Activated CD4-positive, alpha-beta T cell treated with anti-CD3 and anti-CD28 coated beads for 4 hours (primary cell): ENCODE data around the gene SLCO2A1.

ENCODE experiments used
- DNase-seq, 2 donors: peaks; one replicate each; pipeline ENCODE4 v3.0.0-alpha.2; 2020

The SLCO2A1 gene

DNA sequence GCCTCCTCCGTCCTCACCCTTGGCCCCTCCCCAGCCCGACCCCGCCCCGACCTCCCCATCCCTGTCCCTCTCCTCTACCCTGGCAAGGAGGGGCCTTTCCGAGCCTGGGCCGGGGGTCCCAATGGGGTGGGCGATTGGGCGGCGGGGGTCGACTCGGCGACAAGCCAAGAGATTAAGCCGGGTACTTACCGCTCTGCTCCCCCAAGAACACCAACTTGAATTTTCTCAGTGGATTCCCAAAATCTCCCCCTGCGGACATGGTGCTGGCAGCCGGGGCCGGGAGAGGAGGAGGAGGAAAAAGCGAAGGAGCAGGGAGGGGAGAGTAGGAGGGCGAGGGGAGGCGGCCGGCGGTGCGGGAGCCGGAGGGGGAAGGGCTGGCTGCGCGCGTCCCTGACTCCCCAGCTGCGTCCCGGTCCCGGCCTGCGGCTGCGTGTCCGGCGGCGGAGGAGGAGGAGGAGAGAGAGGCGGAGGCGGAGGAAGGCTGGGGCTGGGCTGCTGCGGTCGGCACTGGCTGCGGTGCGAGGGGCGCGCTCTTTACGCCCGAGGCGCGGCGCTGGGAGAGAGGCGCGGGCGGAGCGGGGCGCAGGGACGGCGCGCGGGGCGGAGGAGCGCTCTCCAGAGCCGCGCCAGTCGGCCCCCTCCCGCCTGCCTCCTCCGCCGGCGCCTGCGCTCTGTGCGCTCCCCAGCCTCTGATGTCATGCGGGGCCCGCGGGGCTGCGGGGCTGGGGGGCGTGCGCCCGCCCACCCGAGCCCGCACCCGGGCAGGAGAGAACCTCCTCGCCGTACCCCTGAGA lies 134.3 kb downstream of the SLCO2A1 start, which contains the start of gene RAB6B:
RAB6B (minus strand) TSS at position 675 of the 794 bp plus-strand sequence; CDS start at position 259, 416 bp downstream.
- DNase-seq, result no peak

DNA sequence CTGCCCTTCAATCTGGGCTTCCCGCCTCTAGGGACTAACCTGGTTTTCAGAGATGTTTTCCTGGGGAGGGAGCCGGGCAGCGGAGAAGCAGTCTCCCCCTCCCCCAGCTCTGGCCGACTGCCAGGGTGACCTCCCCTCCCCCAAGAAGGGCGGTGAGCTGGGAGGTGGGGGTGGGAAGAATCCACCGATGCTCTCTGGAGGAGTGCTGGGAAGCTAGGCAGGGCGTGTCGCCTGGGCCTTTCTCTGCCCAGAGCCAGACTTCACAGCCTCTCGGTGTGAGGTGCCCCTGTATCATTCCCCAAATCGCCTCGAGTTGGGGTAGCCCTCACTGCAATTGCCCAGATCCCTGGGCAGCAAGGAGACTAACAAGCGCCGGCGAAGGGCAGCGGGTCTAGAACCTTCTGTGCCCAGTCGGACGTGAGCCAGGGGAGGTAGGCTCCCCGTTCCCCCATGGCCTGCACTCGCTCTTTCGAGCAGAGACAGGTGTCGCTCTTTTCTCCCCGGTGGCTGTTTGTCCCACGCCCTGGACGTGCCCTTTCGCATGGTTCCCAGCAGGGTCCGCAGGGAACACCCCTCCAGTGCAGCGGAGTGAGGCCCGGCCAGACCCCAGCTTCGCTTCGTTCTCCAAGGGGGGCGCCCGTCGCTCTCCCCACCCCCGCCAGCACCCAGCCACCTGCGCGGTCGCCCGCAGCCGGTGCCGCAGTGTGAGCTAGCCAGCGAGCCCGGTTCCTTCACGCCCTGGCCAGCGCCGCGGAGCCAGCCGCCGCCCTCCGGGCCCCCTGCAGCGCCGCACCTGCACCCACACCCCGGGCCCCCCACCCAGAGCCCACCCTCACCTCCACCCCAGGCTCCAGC lies 135.1 kb downstream of the SLCO2A1 start:
- DNase-seq, result no peak

- DNase-seq, result no peak
Observed at GRCh38 chr3:133893683-133894352, 135.9 kb downstream of the SLCO2A1 start.

DNA sequence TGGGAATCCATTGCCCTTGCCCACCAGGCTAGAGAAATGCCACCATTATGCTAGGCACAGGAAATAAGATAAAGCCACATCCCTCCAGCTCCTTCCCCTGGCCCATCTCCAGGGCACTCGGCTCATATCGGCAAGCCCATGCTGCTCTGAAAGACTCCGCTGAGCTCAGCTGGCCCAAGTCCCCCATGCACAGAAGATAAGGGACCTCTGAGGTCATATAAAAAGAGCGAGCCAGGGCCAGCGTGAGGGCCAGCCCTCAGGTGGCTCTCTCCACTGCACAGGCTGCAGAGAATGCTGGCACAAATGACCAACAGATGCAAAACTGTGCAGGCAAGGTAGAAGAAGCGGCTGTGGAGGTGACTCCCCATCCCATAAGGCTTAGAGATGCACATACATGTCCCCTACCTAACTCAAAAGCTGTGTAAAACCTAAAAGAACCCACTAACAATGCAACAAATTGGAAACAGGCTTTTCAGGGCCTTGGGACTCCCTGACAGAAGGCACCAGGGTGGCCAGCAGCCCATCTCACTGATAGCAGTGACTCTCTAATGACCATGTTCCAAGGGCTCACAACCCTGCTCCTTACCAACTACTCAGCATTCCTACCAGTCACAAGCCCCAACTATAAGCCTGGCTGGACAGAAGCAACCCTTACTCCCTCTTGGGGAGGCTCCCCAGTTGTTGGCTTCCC lies 137.0 kb downstream of the SLCO2A1 start:
- no peak for DNase-seq

- DNase-seq, result no peak
Observed at GRCh38 chr3:133891662-133892378, 137.9 kb downstream of the SLCO2A1 start.

- DNase-seq, result no peak
Observed at GRCh38 chr3:133890972-133891644, 138.6 kb downstream of the SLCO2A1 start.

DNA sequence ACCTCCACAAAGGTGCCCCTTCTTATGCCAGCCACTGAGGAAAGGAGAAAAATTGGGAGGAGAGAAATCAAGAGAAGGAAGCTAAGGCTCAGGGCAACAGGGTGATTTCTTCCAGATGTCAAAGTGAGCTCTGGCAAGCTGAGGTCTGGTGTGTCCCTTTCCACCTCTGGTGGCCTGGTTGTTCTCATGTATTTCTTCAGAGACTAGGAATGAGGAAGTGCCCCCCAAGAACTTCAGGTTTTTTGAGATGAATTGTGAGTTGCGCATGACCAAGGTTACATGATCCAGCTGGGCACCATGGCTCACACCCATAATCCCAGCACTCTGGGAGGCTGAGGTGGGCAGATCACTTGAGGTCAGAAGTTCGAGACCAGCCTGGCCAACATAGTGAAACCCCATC lies 139.7 kb downstream of the SLCO2A1 start:
- no peak for DNase-seq

GRCh38 chr3:133888726-133889340 lies 140.9 kb downstream of the SLCO2A1 start:
- no peak for DNase-seq

DNA sequence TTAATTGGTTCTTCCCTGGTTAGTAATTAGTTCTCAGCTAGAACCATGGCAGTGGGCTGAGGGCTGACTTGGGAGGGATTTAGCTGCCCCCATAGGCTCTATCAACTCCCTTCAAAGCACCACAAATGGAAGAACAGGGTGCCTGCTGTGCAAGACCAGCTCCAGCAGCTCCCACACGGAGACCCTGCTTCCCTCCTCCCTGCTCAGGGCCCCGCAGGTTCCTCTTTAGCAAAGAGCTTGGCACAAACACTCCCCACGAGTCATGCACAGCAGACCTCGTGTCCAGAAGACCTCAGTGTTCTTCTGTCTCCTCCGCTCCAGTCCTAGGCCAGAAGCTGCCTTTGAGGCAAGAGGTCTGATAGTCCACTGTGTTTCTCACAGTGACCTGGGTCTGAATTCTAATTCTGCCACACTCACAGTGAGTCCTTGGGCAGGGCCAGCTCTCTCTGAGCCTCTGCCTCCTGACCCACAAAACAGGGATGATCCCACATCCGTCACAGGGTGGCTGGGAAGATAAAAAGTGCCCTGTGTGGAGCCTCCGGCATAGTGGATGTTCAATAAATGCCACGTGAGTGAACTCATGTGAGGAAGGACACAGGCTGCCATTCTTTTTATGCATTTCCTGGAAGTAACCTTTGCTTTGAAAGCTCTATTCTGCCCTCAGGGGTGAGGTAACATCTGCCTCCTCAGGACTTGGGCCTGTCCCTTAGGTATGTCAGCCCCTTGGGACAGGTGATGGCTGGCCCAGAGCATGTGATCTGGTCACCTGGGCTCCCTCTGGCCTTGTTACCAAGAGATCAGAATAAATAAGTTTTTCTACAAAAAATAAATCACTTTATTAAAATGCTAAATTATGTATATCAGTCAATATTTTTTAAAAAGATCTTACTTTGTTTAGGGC lies 141.7 kb downstream of the SLCO2A1 start:
- no peak for DNase-seq

GRCh38 chr3:133887074-133887802 lies 142.5 kb downstream of the SLCO2A1 start:
- DNase-seq, result no peak

DNA sequence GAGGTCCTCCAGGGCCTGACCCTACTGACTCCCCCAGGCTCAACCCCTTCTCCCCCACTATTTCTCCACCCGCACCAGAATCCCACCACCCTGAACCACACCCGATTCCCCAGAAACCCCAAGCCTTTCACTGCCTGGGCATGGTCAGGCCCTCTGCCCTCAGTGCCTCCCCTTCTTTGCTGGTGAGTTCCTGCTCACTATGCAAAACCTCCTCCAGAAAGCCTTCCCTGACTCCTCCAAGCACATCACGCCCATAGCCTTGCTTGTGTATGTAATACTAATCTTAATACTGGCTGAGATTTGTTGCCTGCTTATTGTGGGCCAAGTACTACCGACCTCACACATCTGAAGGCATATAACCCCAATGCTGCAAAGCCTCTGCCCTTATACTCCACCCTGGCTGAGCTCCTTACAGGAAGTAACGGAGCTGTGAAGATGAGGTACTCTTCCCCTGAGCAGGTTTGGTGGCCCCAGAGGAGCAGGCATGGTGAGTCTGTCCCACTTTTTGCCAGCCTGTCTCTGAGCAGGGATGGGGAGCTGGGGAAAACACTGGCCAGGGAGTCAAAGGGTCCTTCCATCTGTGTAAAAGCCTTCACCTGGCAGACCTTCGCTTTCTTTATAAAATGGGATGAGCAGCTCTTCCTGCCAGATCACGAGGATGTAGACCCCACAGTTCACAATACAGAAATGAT lies 143.5 kb downstream of the SLCO2A1 start:
- no peak for DNase-seq

GRCh38 chr3:133884887-133885711 lies 144.6 kb downstream of the SLCO2A1 start:
- DNase-seq, result no peak

GRCh38 chr3:133884054-133884886 lies 145.5 kb downstream of the SLCO2A1 start:
- DNase-seq, result no peak

DNA sequence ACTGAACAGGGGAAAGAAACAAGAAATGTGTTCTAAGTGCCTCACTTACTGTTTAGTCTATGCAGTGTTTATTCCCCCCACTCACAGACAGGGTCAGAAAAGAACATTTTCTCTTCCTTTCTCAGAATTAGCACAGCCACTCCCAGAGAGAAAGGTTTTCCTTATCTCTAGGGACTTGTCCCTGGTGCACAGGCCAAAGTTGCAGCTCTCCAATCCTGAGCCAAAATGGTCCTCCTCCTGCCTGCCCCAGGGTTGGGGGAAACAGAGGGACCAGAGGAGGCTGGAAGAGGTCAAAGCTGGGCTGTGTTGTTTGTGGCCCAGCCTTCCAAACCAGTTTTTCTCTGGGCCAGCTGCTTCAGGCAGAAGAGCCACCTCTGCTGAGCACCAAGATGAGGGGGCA lies 146.1 kb downstream of the SLCO2A1 start:
- DNase-seq, result no peak

GRCh38 chr3:133882986-133883586 lies 146.6 kb downstream of the SLCO2A1 start:
- DNase-seq, result no peak
